ENCODE data around the gene MAP3K5. TPM values are rescaled to one million over a fixed set of nuclear protein-coding genes. Genes with fewer than 3 reads are reported as not detected.

MAP3K5 gene
- total RNA-seq, 1 experiment from 2014 or later, result 8.1 TPM

- Histone ChIP-seq H3K4me1 (ENCODE audit: control insufficient read depth, insufficient read depth, low read length) (no peaks in the 10 kb centered on the region), H3K4me3 (ENCODE audit: low read depth in 2 of 2, low read length in 2 of 2) (no peak overlapping the region), H3K36me3 (ENCODE audit: control insufficient read depth, insufficient read depth, low read length) (no peaks in the 10 kb centered on the region), H3K27me3 (ENCODE audit: control insufficient read depth, insufficient read depth, low read length) (no peaks in the 10 kb centered on the region), H3K9me3 (ENCODE audit: control insufficient read depth, insufficient read depth, low read depth, low read length) (no peaks in the 10 kb centered on the region), H3K27ac (ENCODE audit: low read length) (no peak overlapping the region)
- TF ChIP-seq POLR2AphosphoS5 (IDR thresholded peaks at IDR 0.05; ENCODE audit: low read depth, low read length) (no peak), CTCF (IDR thresholded peaks at IDR 0.05) (no peak), SIN3A (IDR thresholded peaks at IDR 0.05; ENCODE audit: borderline replicate concordance, insufficient read depth, low read depth, low read length) (no peak), TCF7L2 (IDR thresholded peaks at IDR 0.05; ENCODE audit: low read depth, low read length) (no peak), REST (IDR thresholded peaks at IDR 0.05; ENCODE audit: insufficient read depth in 1 of 2, low read depth in 2 of 2, low read length in 1 of 2) (no peak)
- no peak for ATAC-seq
- DNase-seq (ENCODE audit: low read depth, low spot score), result no peak
- no TSS peak for BruUV-seq (replicated peaks)
- ChIA-PET CTCF (no interaction called here), POLR2A (no interaction called here)
- intact Hi-C loops (cut with micrococcal nuclease; ENCODE audit: unreplicated experiment) (no loop called here), in situ Hi-C loops (cut with HindIII; ENCODE audit: low pct_unique_long_range_greater_than_20kb, low sequenced_read_pairs) (no loop called here)
These were observed 158.9 kb downstream of the MAP3K5 start for GRCh38 chr6:136633355-136633754.

DNA sequence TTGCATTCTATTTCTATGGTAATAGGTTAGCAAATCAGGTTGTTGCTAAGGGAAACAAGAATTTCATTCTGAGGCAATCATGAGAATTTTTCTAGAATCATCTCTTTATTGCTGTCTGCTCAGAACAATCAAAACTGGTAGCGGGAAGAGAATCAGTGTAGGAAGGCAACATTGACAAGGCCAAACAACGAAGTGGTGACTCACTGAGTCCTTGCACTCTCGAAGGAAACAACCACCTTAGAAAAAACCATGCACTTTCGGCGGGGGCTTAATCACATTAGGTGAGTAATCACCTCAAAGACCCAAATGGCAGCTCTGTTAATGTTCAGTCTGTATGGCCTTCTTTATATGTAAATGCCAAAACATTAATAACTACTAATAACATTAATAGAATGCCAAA, 163.3 kb downstream of the MAP3K5 start:
- Histone ChIP-seq H3K9me3 (ENCODE audit: control insufficient read depth, insufficient read depth, low read depth, low read length) (no peaks in the 10 kb centered on the region), H3K36me3 (ENCODE audit: control insufficient read depth, insufficient read depth, low read length) (no peaks in the 10 kb centered on the region), H3K27me3 (ENCODE audit: control insufficient read depth, insufficient read depth, low read length) (no peaks in the 10 kb centered on the region), H3K4me3 (ENCODE audit: low read depth in 2 of 2, low read length in 2 of 2) (no peak overlapping the region), H3K4me1 (ENCODE audit: control insufficient read depth, insufficient read depth, low read length) (no peaks in the 10 kb centered on the region), H3K27ac (ENCODE audit: low read length) (no peak overlapping the region)
- in situ Hi-C loops (cut with HindIII; ENCODE audit: low pct_unique_long_range_greater_than_20kb, low sequenced_read_pairs) (no loop called here), intact Hi-C loops (cut with micrococcal nuclease; ENCODE audit: unreplicated experiment) (no loop called here)
- TF ChIP-seq SIN3A (IDR thresholded peaks at IDR 0.05; ENCODE audit: borderline replicate concordance, insufficient read depth, low read depth, low read length) (no peak), REST (IDR thresholded peaks at IDR 0.05; ENCODE audit: insufficient read depth in 1 of 2, low read depth in 2 of 2, low read length in 1 of 2) (no peak), CTCF (IDR thresholded peaks at IDR 0.05) (no peak), POLR2AphosphoS5 (IDR thresholded peaks at IDR 0.05; ENCODE audit: low read depth, low read length) (no peak), TCF7L2 (IDR thresholded peaks at IDR 0.05; ENCODE audit: low read depth, low read length) (no peak)
- POLR2A ChIA-PET, result no interaction called here
- DNase-seq (ENCODE audit: low read depth, low spot score) (no peak), ATAC-seq (no peak)
- CTCF ChIA-PET, result no interaction called here
- BruUV-seq (replicated peaks), result no TSS peak

Measured in Panc1 (cell line).